Measurements from ENCODE around the gene GARIN5B. TPM values are rescaled to one million over a fixed set of nuclear protein-coding genes. Genes with fewer than 3 reads are reported as not detected.

Gene GARIN5B
- total RNA-seq, 1 experiment from 2014 or later: 0.13 TPM

DNA sequence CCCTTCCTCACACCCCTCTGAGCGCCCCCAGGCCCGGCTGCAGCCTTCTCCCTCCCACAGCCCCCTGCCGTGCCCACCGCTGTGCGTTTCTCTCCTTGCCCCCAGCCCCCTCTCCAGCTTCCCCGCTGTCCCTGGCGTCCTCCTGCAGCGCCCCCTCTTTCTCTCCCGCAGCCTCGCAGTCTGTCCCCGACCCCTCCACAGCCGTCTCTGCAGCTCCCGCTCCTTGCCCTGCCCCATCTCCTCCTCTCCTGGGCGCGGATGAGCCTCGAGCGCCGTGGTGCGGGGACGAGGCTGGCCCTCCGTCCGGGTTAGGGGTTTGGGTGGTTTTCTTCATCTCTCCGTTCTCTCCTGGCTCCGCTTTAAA, 22.3 kb downstream of the GARIN5B start:
- Histone ChIP-seq H3K27ac (ENCODE audit: insufficient read length, low read depth, low read length) (no peak overlapping the region), H3K23ac (ENCODE audit: insufficient read length, low read depth, low read length) (no peak overlapping the region)

More for the DNA sequence above, 22.3 kb downstream of the GARIN5B start:
- H4K5ac ChIP-seq (ENCODE audit: insufficient read length, low read depth, low read length): no peak overlapping the region
- no peaks in the 10 kb centered on the region; the same call in 1 of the 2 replicates for H3K27me3 ChIP-seq (ENCODE audit: insufficient read depth, low read length)
- Mint-ChIP-seq H3K4me3 (peak overlapping the region; percentile 84 to 96), H3K4me1 (peaks cover 21 to 40% of the 10 kb centered on the region in 2 experiments), H3K27me3 (ENCODE audit: low read depth) (peaks cover 19% of the 10 kb centered on the region), H3K9me3 (no peaks in the 10 kb centered on the region; a peak in 1 of 5 replicates), H3K36me3 (ENCODE audit: insufficient read depth in 1 of 3, low read depth in 3 of 3) (peaks cover 26 to 42% (median 41%) of the 10 kb centered on the region in 3 experiments; a peak in 6 of 7 replicates), H3K27ac (peak overlapping the region; percentile 59 to 95 (median 95); a peak in 6 of 7 replicates)
- H3K4me2 ChIP-seq (ENCODE audit: insufficient read depth, insufficient read length, low read length): peak overlapping the region; percentile 74
- no peak overlapping the region for H4K8ac ChIP-seq (replicated peaks; ENCODE audit: insufficient read length, low read depth, low read length)
- peaks cover 17% of the 10 kb centered on the region for H3K23me2 ChIP-seq (ENCODE audit: insufficient read length, low read depth, low read length, poor library complexity, severe bottlenecking)
- H3K4me1 ChIP-seq (ENCODE audit: insufficient read depth, low read length): no peaks in the 10 kb centered on the region; the same call in 1 of the 2 replicates
- no peaks in the 10 kb centered on the region for H3K79me2 ChIP-seq (ENCODE audit: insufficient read depth, low read length)
- no peaks in the 10 kb centered on the region for H4K20me1 ChIP-seq (ENCODE audit: control insufficient read depth, insufficient read depth, insufficient read length)
- peak; percentile 57 for DNase-seq
- H2BK20ac ChIP-seq (ENCODE audit: low read depth, low read length, poor library complexity, severe bottlenecking): no peak overlapping the region
- H3K9me3 ChIP-seq (ENCODE audit: control insufficient read depth, low read depth, low read length): no peaks in the 10 kb centered on the region
- H2BK12ac ChIP-seq (ENCODE audit: insufficient read length, low read depth, low read length): no peak overlapping the region
- H2AK5ac ChIP-seq (ENCODE audit: insufficient read length, low read length): no peak overlapping the region
- TF ChIP-seq CTCF (conservative IDR thresholded peaks at IDR 0.05): no peak
- H3K14ac ChIP-seq (ENCODE audit: insufficient read depth, low read length): peak overlapping the region; percentile 26; the same call in 1 of the 2 replicates
- no peak overlapping the region for H3K4ac ChIP-seq (ENCODE audit: low read depth, low read length)
- H2BK120ac ChIP-seq (ENCODE audit: low read depth, low read length, poor library complexity, severe bottlenecking): no peak overlapping the region
- no peak overlapping the region for H3T11ph ChIP-seq (ENCODE audit: low read length)
- H3K79me1 ChIP-seq (ENCODE audit: insufficient read depth, low read depth, low read length, poor library complexity, severe bottlenecking): no peaks in the 10 kb centered on the region
- H4K91ac ChIP-seq (ENCODE audit: insufficient read length, low read depth, low read length): no peak overlapping the region
- no CpG with 5 or more reads among the region's 24 CpGs for WGBS (ENCODE audit: extremely low coverage, insufficient read length, low lambda C conversion rate)
- H3K9ac ChIP-seq (ENCODE audit: extremely low read depth, insufficient read length, low read length): peak overlapping the region; percentile 6
- no peak overlapping the region for H3K56ac ChIP-seq (ENCODE audit: insufficient read length, low read depth, low read length)
- no peak overlapping the region for H2BK15ac ChIP-seq (ENCODE audit: low read depth, low read length)
- no peak overlapping the region for H2BK5ac ChIP-seq (ENCODE audit: insufficient read length, low read length)
- H2AFZ ChIP-seq (ENCODE audit: low read length): no peak overlapping the region
- H3K18ac ChIP-seq (ENCODE audit: insufficient read length, low read depth, low read length): peak overlapping the region; percentile 66
